PFSK-1 (cell line): ENCODE results near the gene KCNG1.

Source experiments
- POLR2AphosphoS5 ChIP-seq: IDR thresholded peaks from 2 replicates; pipeline ENCODE4 v1.6.1; 2012; ENCODE audit warnings: low read depth, mild to moderate bottlenecking, control low read depth, low read length, moderate library complexity
- SIN3A ChIP-seq: IDR thresholded peaks from 2 replicates; pipeline ENCODE4 v1.6.1; 2012; ENCODE audit warnings: mild to moderate bottlenecking, low read length, moderate library complexity, borderline replicate concordance; ENCODE audit not compliant: insufficient read depth
- TAF1 ChIP-seq: IDR thresholded peaks from 2 replicates; pipeline ENCODE4 v1.6.1; 2012; ENCODE audit warnings: low read length, control low read depth, borderline replicate concordance; ENCODE audit not compliant: insufficient read depth

- TF ChIP-seq POLR2AphosphoS5 (no peak), TAF1 (no peak), SIN3A (no peak)
These were observed 20.3 kb downstream of the KCNG1 start for GRCh38 chr20:51002633-51003032.
